Measurements from ENCODE around the gene MAGT1.
"Not testable (repeated sequence)": the region's sequence is repeated elsewhere in the genome, so short reads cannot be mapped to it uniquely, and the experiment has no call there.

The MAGT1 gene

DNA sequence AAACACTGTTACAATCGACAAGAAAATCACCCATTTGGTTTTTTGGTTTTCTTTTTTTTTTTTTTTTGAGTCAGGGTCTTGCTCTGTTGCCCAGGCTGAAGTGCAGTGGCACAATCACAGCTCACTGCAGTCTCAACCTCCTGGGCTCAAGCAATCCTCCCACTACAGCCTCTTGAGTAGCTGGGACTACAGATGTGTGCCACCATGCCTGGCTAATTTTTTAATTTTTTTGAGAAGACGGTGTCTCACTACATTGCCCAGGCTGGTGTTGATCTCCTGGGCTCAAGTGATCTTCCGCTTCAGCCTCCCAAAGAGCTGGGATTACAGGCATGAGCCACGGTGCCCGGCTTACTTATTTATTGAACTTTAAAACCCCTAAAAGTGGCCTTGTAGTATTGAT lies 63.7 kb downstream of the MAGT1 start:
- DNase-seq (ENCODE audit: low read depth) = not testable (repeated sequence)

DNA sequence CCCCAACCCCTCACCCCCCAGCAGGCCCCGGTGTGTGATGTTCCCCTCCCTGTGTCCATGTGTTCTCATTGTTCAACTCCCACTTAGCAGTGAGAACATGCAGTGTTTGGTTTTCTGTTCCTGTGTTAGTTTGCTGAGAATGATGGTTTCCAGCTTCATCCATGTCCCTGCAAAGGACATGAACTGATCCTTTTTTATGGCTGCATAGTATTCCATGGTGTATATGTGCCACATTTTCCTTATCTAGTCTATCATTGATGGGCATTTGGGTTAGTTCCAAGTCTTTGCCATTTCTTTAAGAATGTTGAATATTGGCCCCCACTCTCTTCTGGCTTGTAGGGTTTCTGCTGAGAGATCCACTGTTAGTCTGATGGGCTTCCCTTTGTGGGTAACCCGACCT lies 73.2 kb downstream of the MAGT1 start:
- not testable (repeated sequence) for DNase-seq (ENCODE audit: low read depth)

DNA sequence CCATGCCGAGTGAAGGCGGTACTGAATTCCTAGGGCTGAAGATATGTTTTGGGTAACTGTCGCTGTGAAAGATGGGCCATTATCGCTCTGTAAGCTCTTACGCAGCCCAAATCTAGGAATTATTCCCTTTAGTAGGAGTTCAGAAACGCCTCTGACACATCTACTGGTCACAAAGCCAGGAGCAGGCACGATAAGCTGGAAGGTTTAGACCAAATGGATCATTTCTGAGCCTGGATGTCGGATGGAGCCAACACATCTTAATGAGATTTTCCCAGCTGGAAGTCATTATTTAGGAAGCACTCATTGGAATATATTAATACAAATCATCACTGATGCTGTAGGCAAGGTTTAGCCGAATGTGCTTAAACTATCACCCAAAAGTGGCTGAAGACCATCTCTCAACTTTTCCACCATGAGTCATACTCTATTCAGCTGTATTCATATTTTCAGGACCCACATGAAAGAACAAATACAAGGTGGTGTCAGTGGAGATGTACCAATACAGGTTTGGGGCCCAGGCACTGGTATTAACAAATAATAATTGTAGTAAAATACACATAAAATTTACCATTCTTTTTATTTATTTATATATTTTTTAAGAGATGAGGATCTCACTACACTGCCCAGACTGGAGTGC lies 75.0 kb downstream of the MAGT1 start:
- DNase-seq (ENCODE audit: low read depth) = no peak

GRCh38 chrX:77814210-77814609 lies 81.0 kb downstream of the MAGT1 start:
- DNase-seq (ENCODE audit: low read depth) = no peak

- DNase-seq (ENCODE audit: low read depth) = no peak
Observed at GRCh38 chrX:77802201-77802600, 93.0 kb downstream of the MAGT1 start.

- no peak for DNase-seq (ENCODE audit: low read depth)
Observed at GRCh38 chrX:77795124-77795523, 100.1 kb downstream of the MAGT1 start.

DNA sequence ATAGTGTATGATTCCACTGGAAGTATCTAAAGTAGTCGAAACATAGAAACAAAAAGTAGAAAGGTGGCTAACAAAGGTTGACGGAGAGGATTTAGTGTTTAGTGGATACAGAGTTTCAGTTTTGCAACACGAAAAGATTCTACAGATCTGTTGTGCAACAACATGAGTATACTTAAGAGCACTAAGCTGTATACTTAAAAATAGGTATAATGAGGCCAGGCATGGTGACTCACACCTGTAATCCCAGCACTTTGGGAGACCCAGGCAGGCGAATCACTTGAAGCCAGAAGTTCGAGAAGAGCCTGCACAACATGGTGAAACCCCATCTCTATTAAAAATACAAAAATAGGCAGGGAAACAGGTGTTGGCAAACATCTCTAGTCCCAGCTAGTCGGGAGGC lies 101.3 kb downstream of the MAGT1 start:
- DNase-seq (ENCODE audit: low read depth) = no peak

DNA sequence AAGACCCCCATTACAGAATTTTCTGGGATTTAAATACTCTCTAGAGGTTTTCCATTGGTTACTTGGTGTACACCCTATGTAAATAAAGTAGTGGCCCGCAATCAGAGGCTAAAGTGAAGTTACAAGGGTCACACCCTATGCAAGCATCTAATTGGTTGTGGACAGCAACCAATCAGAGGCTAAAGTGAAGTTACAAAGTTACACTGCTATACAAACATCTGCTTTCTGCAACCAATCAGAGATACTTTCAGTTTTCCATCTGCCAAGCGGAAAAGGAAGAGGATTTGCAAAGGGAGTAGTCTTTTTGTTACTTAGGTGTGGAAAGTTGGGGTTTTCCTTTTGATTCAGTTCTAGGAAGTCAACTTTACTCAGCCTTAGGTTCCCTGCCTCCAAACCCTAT lies 107.2 kb downstream of the MAGT1 start:
- no peak for DNase-seq (ENCODE audit: low read depth)

DNA sequence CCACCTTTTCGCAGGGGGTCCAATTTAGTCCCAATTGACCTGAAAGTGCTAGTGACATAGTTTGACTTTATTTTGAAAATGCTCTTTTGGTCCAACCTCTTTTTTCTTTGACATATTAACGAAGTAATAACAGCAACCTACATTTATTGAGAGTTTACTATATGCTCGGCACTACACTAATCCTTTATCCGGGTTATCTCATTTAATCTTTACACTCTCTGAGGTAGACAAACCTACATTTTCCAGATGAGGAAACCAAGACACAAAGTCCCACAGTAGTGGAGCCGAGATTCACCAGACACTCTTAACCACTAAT lies 108.9 kb downstream of the MAGT1 start:
- no peak for DNase-seq (ENCODE audit: low read depth)

GRCh38 chrX:77785486-77786364 lies 109.5 kb downstream of the MAGT1 start, which contains the start of gene ATRX:
Gene ATRX, minus strand, starts transcription at chrX:77786216. Its CDS starts 215 bp downstream, at chrX:77786001.
- DNase-seq (ENCODE audit: low read depth) = peak; percentile 41

GRCh38 chrX:77779695-77780094 lies 115.5 kb downstream of the MAGT1 start:
- no peak for DNase-seq (ENCODE audit: low read depth)

DNA sequence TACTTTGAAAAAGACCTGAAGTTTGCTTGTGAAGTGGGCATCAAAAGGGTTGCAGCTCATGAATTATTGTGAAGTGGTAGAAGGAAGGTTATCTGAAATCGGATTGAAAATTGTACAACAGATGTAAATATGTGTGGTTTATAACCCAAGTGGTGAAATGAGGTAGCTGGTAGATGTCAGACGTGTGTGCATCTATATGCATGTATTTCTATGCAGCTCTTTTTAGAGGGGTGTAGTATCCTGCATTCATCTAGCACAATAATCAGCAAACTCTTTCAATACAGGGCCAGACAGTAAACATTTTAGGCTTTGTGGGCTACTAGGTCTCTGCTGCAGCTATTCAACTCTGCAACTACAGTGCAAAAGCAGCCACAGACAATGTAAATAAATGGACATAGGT lies 118.6 kb downstream of the MAGT1 start:
- DNase-seq (ENCODE audit: low read depth) = no peak
